GM11168 (cell line): ENCODE data around the gene TBC1D22A.

ENCODE experiments used
- in situ Hi-C: fragments of 300-500 bp; cut with MboI; formaldehyde crosslinking; loops from one replicate; pipeline ENCODE4 v1.12.0; 2022; ENCODE audit warnings: low sequenced_read_pairs; ENCODE audit not compliant: unreplicated experiment

The TBC1D22A gene

GRCh38 chr22:46791201-46791731 lies 28.8 kb downstream of the TBC1D22A start:
- in situ Hi-C loops, result no loop called here

GRCh38 chr22:46792061-46792796 lies 29.8 kb downstream of the TBC1D22A start:
- in situ Hi-C loops, result no loop called here

- in situ Hi-C loops, result no loop called here
Measured at GRCh38 chr22:46792841-46793261, 30.4 kb downstream of the TBC1D22A start.

GRCh38 chr22:46793497-46793896 lies 31.0 kb downstream of the TBC1D22A start:
- in situ Hi-C loops, result no loop called here

GRCh38 chr22:46794067-46794466 lies 31.6 kb downstream of the TBC1D22A start:
- in situ Hi-C loops, result no loop called here

GRCh38 chr22:46794491-46794890 lies 32.0 kb downstream of the TBC1D22A start:
- in situ Hi-C loops, result no loop called here

- in situ Hi-C loops, result no loop called here
Measured at GRCh38 chr22:46795140-46795539, 32.7 kb downstream of the TBC1D22A start.

- in situ Hi-C loops, result no loop called here
Measured at GRCh38 chr22:46795845-46796565, 33.6 kb downstream of the TBC1D22A start.

GRCh38 chr22:46796566-46797195 lies 34.2 kb downstream of the TBC1D22A start:
- in situ Hi-C loops, result no loop called here

GRCh38 chr22:46797355-46797754 lies 34.9 kb downstream of the TBC1D22A start:
- in situ Hi-C loops, result no loop called here

- in situ Hi-C loops, result no loop called here
Measured at GRCh38 chr22:46798041-46798365, 35.6 kb downstream of the TBC1D22A start.

GRCh38 chr22:46798366-46799350 lies 36.2 kb downstream of the TBC1D22A start:
- in situ Hi-C loops, result no loop called here

- in situ Hi-C loops, result loop anchor here (10.0 kb wide), 1 partner anchor 55 kb away; no protein-coding TSS in a partner anchor
Measured at GRCh38 chr22:46799626-46800025, 37.2 kb downstream of the TBC1D22A start.

- in situ Hi-C loops, result loop anchor here (10.0 kb wide), 1 partner anchor 55 kb away; no protein-coding TSS in a partner anchor
Measured at GRCh38 chr22:46800102-46800857, 37.8 kb downstream of the TBC1D22A start.

GRCh38 chr22:46801331-46801811 lies 38.9 kb downstream of the TBC1D22A start:
- in situ Hi-C loops, result loop anchor here (10.0 kb wide), 1 partner anchor 57 kb away; no protein-coding TSS in a partner anchor

- in situ Hi-C loops, result loop anchor here (10.0 kb wide), 1 partner anchor 57 kb away; no protein-coding TSS in a partner anchor
Measured at GRCh38 chr22:46801826-46802607, 39.6 kb downstream of the TBC1D22A start.

- in situ Hi-C loops, result loop anchor here (10.0 kb wide), 1 partner anchor 58 kb away; no protein-coding TSS in a partner anchor
Measured at GRCh38 chr22:46802608-46803027, 40.2 kb downstream of the TBC1D22A start.
